NCI-H774 (cell line): ENCODE data around the gene MYH6.
"Not testable (repeated sequence)": the region's sequence is repeated elsewhere in the genome, so short reads cannot be mapped to it uniquely, and the experiment has no call there.

Experiments
- DNase-seq: peaks from one replicate; lab custom pipeline; 2025; lab: John Stamatoyannopoulos, UW

Gene MYH6

GRCh38 chr14:23407516-23408306, at the start of gene MYH6:
Gene MYH6 (minus strand): TSS chr14:23408273. CDS start chr14:23407223, 1,050 bp downstream.
- DNase-seq: no peak

- not testable (repeated sequence) for DNase-seq
Measured at GRCh38 chr14:23456883-23457586, 49.0 kb upstream of the MYH6 start.

GRCh38 chr14:23454445-23454856, 46.4 kb upstream of the MYH6 start:
- DNase-seq: no peak

- no peak for DNase-seq
Measured at GRCh38 chr14:23452237-23452636, 44.2 kb upstream of the MYH6 start.

- no peak for DNase-seq
Measured at GRCh38 chr14:23450379-23450778, 42.3 kb upstream of the MYH6 start.

- no peak for DNase-seq
Measured at GRCh38 chr14:23449314-23449713, 41.2 kb upstream of the MYH6 start.

GRCh38 chr14:23447361-23448350, 39.6 kb upstream of the MYH6 start:
- no peak for DNase-seq

- DNase-seq: no peak
Measured at GRCh38 chr14:23446291-23446851, 38.3 kb upstream of the MYH6 start.

- no peak for DNase-seq
Measured at GRCh38 chr14:23445773-23446172, 37.7 kb upstream of the MYH6 start.

GRCh38 chr14:23444314-23444713, 36.2 kb upstream of the MYH6 start:
- DNase-seq: no peak

GRCh38 chr14:23443881-23444280, 35.8 kb upstream of the MYH6 start:
- DNase-seq: no peak

GRCh38 chr14:23443411-23443812, 35.3 kb upstream of the MYH6 start:
- DNase-seq: no peak

GRCh38 chr14:23442721-23443356, 34.8 kb upstream of the MYH6 start:
- DNase-seq: no peak

- no peak for DNase-seq
Measured at GRCh38 chr14:23441076-23441475, 33.0 kb upstream of the MYH6 start.

- DNase-seq: no peak
Measured at GRCh38 chr14:23439107-23439835, 31.2 kb upstream of the MYH6 start.

GRCh38 chr14:23438101-23438971, 30.3 kb upstream of the MYH6 start:
- DNase-seq: no peak

- DNase-seq: no peak
Measured at GRCh38 chr14:23437133-23438100, 29.3 kb upstream of the MYH6 start.

- DNase-seq: no peak
Measured at GRCh38 chr14:23436327-23437132, 28.5 kb upstream of the MYH6 start.
